ENCODE data around the gene TMEM163.

TMEM163 gene

GRCh38 chr2:134453973-134454372, 264.8 kb downstream of the TMEM163 start:
- CTCF ChIA-PET, result interaction anchor here (1.2 kb wide), 1 partner anchor 445 kb away, joined by 6 read pairs; no protein-coding TSS in a partner anchor
- no peaks in the 10 kb centered on the region for H3K4me1 ChIP-seq (ENCODE audit: control insufficient read depth, insufficient read depth, low read length)
- POLR2A ChIA-PET, result no interaction called here

GRCh38 chr2:134453476-134453875, 265.3 kb downstream of the TMEM163 start:
- ChIA-PET POLR2A (no interaction called here), CTCF (interaction anchor here (0.9 to 5.9 kb wide), 4 partner anchors 335 to 566 kb away, joined by 4 to 52 read pairs (median 12); no protein-coding TSS in a partner anchor)
- peaks cover 0 to 34% of the 10 kb centered on the region in 2 experiments; a peak in 1 of 3 replicates for H3K36me3 ChIP-seq (ENCODE audit: control insufficient read depth in 2 of 2, insufficient read depth in 1 of 2, low read length in 2 of 2)
- no peak overlapping the region for H3K27ac ChIP-seq (ENCODE audit: extremely low read depth, low read depth, low read length)
- no peaks in the 10 kb centered on the region for H3K9me3 ChIP-seq (ENCODE audit: control insufficient read depth, insufficient read depth, low read depth, low read length)
- no peak overlapping the region for H3K4me3 ChIP-seq (ENCODE audit: low read depth, low read length)
- no peaks in the 10 kb centered on the region for H3K4me1 ChIP-seq (ENCODE audit: control insufficient read depth, insufficient read depth, low read length)
- TF ChIP-seq ZSCAN18 (tag by site-specific recombination; IDR thresholded peaks at IDR 0.05), result no peak
- TF ChIP-seq ZBTB21 (tag by site-specific recombination; IDR thresholded peaks at IDR 0.05), result no peak
- no peak for TF ChIP-seq TSHZ1 (tag by site-specific recombination; IDR thresholded peaks at IDR 0.05; ENCODE audit: borderline replicate concordance)
- no peak for TF ChIP-seq GLI2 (tag by site-specific recombination; IDR thresholded peaks at IDR 0.05; ENCODE audit: borderline replicate concordance, low read depth)
- TF ChIP-seq ZNF133 (tag by site-specific recombination; IDR thresholded peaks at IDR 0.05), result no peak
- no peak for TF ChIP-seq ZNF221 (tag by site-specific recombination; IDR thresholded peaks at IDR 0.05; ENCODE audit: borderline replicate concordance)
- no peak for TF ChIP-seq ZBTB11 (tag by site-specific recombination; conservative IDR thresholded peaks at IDR 0.05; ENCODE audit: low read depth)
- no peak for TF ChIP-seq ZNF239 (tag by site-specific recombination; IDR thresholded peaks at IDR 0.05)
- TF ChIP-seq ZNF19 (tag by site-specific recombination; IDR thresholded peaks at IDR 0.05; ENCODE audit: low read depth), result no peak
- TF ChIP-seq ZNF530 (tag by site-specific recombination; IDR thresholded peaks at IDR 0.05; ENCODE audit: low read depth), result no peak
- no peak for TF ChIP-seq ZNF785 (tag by site-specific recombination; IDR thresholded peaks at IDR 0.05)
- no peak for TF ChIP-seq ZNF629 (tag by site-specific recombination; IDR thresholded peaks at IDR 0.05)
- TF ChIP-seq ZNF350 (tag by site-specific recombination; IDR thresholded peaks at IDR 0.05), result no peak
- no peak for TF ChIP-seq HIC1 (tag by site-specific recombination; IDR thresholded peaks at IDR 0.05)

More at GRCh38 chr2:134453973-134454372, 264.8 kb downstream of the TMEM163 start:
- Histone ChIP-seq H3K4me3 (ENCODE audit: low read depth, low read length) (no peak overlapping the region), H3K27ac (ENCODE audit: extremely low read depth, low read depth, low read length) (no peak overlapping the region), H3K9me3 (ENCODE audit: control insufficient read depth, insufficient read depth, low read depth, low read length) (no peaks in the 10 kb centered on the region), H3K36me3 (ENCODE audit: control insufficient read depth in 2 of 2, insufficient read depth in 1 of 2, low read length in 2 of 2) (peaks cover 0 to 30% of the 10 kb centered on the region in 2 experiments; a peak in 1 of 3 replicates)
- TF ChIP-seq BCL11B (tag by site-specific recombination; IDR thresholded peaks at IDR 0.05; ENCODE audit: low read depth), result no peak
- no peak for TF ChIP-seq KLF8 (tag by site-specific recombination; IDR thresholded peaks at IDR 0.05)
- TF ChIP-seq ZNF133 (tag by site-specific recombination; IDR thresholded peaks at IDR 0.05), result no peak
- TF ChIP-seq AEBP2 (tag by site-specific recombination; IDR thresholded peaks at IDR 0.05; ENCODE audit: borderline replicate concordance), result no peak
- TF ChIP-seq ZNF404 (tag by site-specific recombination; IDR thresholded peaks at IDR 0.05), result no peak
- no peak for TF ChIP-seq EGR2 (tag by site-specific recombination; IDR thresholded peaks at IDR 0.05; ENCODE audit: low read depth)
- TF ChIP-seq ZNF211 (tag by site-specific recombination; IDR thresholded peaks at IDR 0.05; ENCODE audit: low read depth), result no peak
- TF ChIP-seq ZNF169 (tag by site-specific recombination; IDR thresholded peaks at IDR 0.05), result no peak
- no peak for TF ChIP-seq PBX3 (CRISPR knock-in tag; IDR thresholded peaks at IDR 0.05)
- no peak for TF ChIP-seq ZNF768 (tag by site-specific recombination; IDR thresholded peaks at IDR 0.05)
